Adipose tissue (tissue), 3 donors: ENCODE data around the gene PBX1. TPM values are rescaled to one million over a fixed set of nuclear protein-coding genes. Genes with fewer than 3 reads are reported as not detected.
"Not testable (repeated sequence)": the region's sequence is repeated elsewhere in the genome, so short reads cannot be mapped to it uniquely, and the experiment has no call there.

Experiments
- H3K27ac ChIP-seq: one replicate; pipeline ENCODE4 v1.5.1; 2013; ENCODE audit warnings: low read depth, low read length
- WGBS, 3 donors: extraction: QIAGEN DNeasy Blood & Tissue Kit; methylation state at CpG; one replicate each; pipeline ENCODE4 v1.1.7; 2013; 5-methylcytosine and 5-hydroxymethylcytosine counted together
- polyA plus RNA-seq, 3 donors: library from polyadenylated mRNA; stranded (reverse); fragments of 200-250 nt; gene quantifications; one replicate each; pipeline ENCODE4 v1.2.3, GENCODE V29; 2013
- donor health status: healthy with polysubstance abuse.
- donor health status: Bipolar disorder and iron deficiency.
- donor health status: healthy.

PBX1 gene
- polyA plus RNA-seq: 10 to 100 TPM; 23.8 to 45.7 (median 24.1) TPM

- H3K27ac ChIP-seq: no peak within 1 kb of the TSS
- 1% methylated on average over 23 to 28 of the region's 28 CpGs for WGBS, 3 donors
These were observed at the start of gene PBX1 for GRCh38 chr1:164558461-164559341. TSS of gene PBX1 (plus strand) at chr1:164559184.

DNA sequence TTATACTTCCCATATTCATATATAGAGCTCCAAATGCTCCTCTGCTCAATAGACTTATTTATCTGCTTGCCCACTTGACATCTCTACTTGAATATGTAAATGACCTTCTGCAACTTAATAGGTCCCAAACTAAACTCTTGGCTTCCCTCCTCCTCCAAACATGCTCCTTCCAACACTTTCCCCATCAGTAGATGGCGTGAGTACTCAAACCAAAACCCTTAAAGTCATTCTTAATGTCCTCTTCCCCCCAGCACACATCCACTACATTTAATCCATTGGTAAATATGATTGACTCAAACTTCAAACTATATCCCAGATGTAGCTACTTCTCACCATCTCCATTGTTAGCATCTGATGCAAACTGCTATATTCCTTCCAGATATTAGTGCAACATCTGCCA lies 48.5 kb upstream of the PBX1 start:
- 78 to 88% (median 78%) methylated on average over 1 of the region's 1 CpG for WGBS, 3 donors
- H3K27ac ChIP-seq: no peak overlapping the region

DNA sequence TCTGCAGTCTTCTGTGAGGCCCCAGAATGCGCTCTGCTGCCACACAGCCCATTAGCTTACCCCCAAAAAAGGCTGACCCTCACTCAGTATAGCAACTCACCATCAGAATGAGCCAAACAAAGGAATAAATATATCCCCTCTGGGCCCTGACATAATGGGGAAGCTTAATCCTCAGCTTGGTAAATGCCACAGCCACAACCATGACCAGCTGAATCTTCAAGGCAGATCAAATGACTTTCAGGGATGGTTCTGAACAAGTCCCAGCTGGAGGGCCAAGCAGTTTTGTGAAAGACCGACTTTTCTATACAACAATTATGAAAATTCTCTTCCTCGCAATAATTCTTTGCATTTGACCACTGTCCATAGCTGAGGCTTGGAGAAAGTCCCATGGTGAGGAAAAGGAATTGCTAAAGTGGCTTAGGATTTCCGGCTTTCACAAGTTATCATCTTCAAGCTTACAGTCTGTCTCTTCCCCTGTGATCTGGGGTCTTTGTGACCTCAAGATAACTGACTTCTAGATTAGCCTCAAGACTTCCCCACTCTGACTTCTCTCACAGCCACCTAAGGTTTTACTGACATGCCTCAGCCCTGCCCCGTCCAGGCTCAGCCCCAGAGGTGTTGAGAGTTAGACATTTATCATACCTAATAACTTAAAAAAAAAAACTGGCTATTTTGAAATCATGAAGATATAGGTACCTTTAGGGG lies 47.8 kb upstream of the PBX1 start:
- 78 to 91% (median 79%) methylated on average over 5 of the region's 5 CpGs for WGBS, 3 donors
- no peak overlapping the region for H3K27ac ChIP-seq

DNA sequence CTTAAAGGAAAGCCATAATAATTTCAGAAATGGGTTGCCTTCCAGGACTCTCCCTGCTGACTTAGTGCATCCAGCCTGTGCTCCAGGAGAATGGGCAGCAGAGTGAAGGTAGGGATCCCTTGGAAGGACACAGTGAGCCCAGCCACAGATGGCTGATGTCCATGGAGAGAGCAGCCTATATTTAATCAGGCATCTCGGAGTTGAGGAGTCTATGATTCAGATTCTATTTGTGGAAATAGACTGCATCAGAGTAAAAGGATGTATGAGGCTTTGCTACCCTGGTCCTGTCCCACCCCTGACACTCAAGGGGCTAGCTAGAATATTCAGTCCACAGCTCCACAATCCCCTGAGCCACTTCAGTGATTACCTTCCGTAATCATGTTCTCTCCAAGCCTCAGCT lies 43.8 kb upstream of the PBX1 start:
- 69 to 86% (median 81%) methylated on average over 2 of the region's 2 CpGs for WGBS, 3 donors

DNA sequence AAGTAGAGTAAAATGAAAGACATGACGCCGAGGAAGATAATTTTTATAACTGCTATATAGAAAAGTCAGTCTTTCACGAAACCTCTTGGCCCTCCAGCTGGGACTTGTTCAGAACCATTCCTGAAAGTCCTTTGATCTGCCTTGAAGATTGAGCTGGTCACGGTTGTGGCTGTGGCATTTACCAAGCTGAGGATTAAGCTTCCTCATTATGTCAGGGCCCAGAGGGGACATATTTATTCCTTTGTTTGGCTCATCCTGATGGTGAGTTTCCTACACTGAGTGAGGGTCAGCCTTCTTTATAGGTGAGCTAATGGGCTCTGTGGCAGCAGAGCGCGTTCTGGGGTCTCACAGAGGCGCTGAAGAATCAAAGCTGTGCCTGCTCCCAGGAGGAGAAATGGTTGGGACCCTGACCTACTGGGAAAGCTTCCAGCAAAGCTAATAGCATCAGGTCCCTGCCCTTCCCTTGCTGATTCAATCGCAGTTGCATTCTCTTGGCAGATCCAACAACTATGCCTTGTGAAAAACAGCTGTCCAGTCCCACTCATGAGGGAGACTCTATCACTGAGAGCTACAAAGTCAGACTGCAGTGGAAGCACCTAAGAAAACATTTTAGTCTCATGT lies 43.2 kb upstream of the PBX1 start:
- WGBS, 3 donors: 69 to 74% (median 74%) methylated on average over 8 of the region's 8 CpGs
- H3K27ac ChIP-seq: no peak overlapping the region

More for the DNA sequence above, 43.8 kb upstream of the PBX1 start:
- no peak overlapping the region for H3K27ac ChIP-seq

DNA sequence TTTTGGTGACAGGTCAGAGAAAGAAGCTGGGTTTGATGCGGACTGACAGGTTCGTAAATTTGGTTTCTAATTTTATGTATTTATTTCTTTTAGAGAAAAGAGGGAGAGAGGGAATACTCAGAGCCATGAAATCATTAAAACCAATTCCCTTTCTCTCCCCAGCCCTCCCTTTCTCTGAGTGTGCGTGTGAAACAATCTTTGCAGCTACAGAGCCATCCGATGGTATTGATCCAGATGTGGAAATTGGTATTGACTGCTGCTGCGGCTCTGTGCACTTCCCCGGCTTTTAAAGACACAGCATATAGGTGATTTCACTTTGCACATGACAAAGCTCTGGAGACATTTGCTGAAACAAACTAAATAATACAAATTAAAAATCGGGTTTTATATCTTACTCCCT lies 42.4 kb upstream of the PBX1 start:
- 55 to 83% (median 82%) methylated on average over 7 of the region's 7 CpGs for WGBS, 3 donors
- H3K27ac ChIP-seq: no peak overlapping the region

DNA sequence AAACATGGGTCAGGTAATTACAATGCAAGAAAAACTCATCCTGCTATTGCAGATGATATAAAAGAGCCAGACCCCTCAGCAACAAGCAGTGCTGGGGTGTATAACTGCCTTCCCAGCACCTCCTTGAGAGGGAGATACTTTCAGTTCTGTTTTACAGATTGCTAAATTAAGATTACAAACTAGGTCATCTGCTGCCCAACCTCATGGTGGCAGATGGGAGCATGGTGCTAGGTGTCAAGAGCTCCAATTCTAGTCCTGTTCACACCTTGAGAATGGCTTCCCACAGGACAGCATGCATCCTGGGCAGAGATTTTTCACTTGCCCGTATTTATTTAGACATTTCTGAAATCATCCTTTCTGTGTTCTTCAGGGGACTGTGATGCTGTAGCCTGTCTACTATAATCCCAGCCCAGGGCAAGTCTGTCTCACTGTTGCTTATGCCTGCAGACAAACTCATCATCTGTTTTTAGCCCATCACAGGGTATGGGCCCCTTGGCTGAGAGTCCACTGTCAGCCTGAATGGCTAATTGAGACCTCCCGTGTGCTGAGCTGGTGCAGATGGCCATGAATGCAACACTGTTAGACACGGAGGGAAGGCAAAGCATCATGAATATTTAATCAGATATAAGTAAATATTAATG lies 40.2 kb upstream of the PBX1 start:
- no peak overlapping the region for H3K27ac ChIP-seq
- 88 to 94% (median 88%) methylated on average over 3 of the region's 3 CpGs for WGBS, 3 donors

DNA sequence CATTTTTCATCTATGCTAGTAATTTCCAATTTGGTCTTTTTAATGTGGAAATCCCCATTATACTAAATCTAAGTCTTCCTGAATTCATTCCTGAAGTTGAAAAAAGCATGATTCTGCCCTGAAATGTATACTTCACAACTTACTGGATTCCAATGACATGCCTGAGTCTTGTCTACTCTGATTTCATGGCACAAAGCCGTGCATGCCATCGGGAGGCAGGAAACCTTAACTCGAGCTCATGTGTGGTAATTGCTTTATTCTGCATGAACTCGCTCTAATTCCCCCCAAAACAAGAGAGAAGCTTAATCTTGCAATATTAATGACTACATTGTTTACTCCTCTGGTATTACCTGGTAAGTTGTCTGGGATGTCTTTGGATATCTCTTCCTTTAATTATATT lies 39.6 kb upstream of the PBX1 start:
- 78 to 89% (median 88%) methylated on average over 4 of the region's 4 CpGs for WGBS, 3 donors
- H3K27ac ChIP-seq: no peak overlapping the region

GRCh38 chr1:164524810-164525209 lies 34.2 kb upstream of the PBX1 start:
- H3K27ac ChIP-seq: no peak overlapping the region

DNA sequence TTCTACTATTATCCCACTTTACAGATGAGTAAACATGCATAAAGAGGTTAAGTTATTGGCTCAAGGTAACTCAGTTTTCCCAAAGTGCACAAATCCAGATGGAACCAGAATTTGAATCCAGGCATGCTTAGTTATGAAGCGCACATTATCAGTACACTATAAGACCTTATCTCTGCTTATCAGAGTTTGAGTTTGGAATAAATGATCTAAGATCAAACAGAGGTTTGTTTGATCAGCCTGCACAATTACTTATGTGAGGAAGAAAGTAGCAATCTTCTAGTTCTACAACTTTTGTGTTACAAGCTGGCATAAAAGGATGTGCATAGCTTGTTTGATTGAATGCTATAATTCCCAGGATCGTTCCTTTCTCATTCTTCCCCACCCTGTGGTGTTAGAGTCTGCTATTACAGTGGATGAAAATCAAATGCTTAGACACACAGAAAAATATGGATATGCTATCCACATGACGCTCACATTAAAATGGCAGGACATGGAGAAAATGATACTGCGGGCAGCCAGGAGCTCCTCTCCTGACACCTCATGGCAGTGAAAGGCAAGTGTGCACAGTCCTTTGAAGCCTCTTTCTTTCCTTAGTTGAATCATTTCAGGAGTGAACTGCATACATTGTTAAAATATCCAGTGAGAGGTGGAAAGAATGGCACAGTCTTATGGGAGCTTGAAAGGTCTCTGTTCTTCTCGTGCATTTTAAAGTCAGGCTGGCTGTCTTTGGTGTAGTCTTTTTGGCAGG lies 23.9 kb upstream of the PBX1 start:
- H3K27ac ChIP-seq: no peak overlapping the region
- WGBS, 3 donors: 73 to 88% (median 88%) methylated on average over 5 of the region's 5 CpGs

More at GRCh38 chr1:164524810-164525209, 34.2 kb upstream of the PBX1 start:
- WGBS, 3 donors: 72 to 88% (median 81%) methylated on average over 2 of the region's 2 CpGs

GRCh38 chr1:164552463-164552988 lies 6.5 kb upstream of the PBX1 start:
- not testable (repeated sequence) for H3K27ac ChIP-seq
- 91 to 96% (median 91%) methylated on average over 8 of the region's 8 CpGs for WGBS, 3 donors

DNA sequence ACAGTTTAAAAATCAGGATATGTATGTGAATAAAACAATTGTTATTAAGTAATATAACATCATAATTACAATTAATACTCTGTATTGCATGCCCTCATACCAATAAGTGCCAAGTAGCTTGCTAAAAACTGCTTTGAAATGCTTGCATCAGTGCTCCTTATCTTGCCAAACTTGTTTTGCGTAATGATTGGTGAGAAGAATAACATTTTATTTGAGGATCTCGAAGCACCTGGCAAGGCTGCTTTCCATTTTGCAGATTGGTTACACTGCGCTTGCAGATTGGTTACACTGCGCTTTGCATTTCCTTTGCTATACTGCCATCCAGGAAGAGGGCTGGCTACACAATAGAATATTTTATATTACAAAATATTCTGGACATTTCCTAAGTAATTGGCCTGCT lies 1.7 kb upstream of the PBX1 start:
- 27 to 70% (median 61%) methylated on average over 4 of the region's 4 CpGs for WGBS, 3 donors
- H3K27ac ChIP-seq: no peak overlapping the region

- H3K27ac ChIP-seq: no peak overlapping the region
- 0 to 1% (median 1%) methylated on average over 20 of the region's 20 CpGs for WGBS, 3 donors
These were observed 513 bp downstream of the PBX1 start for GRCh38 chr1:164559342-164560051.

DNA sequence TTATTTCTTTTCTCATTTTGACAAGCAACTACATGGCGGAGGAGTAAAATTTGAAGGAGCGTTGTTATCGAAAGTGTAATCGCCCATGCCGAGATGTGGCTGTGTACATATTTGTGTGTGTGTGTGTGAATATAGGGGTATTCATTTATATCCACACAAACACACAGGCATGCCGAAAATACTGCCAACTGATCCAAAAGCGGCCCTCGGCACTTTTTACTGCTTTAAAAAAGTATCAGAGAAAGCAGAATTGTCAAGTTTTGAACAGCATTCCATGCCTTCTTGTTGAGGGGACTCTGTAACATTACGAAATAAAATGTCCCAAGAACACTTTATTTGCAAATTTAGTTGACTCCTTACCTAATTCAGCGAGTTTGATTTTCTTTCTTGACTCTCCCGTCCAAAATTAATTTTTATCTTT lies 1.1 kb downstream of the PBX1 start:
- WGBS, 3 donors: 1 to 2% (median 1%) methylated on average over 11 of the region's 11 CpGs
- H3K27ac ChIP-seq: no peak overlapping the region

GRCh38 chr1:164560556-164560955 lies 1.6 kb downstream of the PBX1 start:
- H3K27ac ChIP-seq: no peak overlapping the region
- 3 to 8% (median 4%) methylated on average over 2 of the region's 2 CpGs for WGBS, 3 donors

- no peak overlapping the region for H3K27ac ChIP-seq
- 3 to 8% (median 7%) methylated on average over 7 of the region's 7 CpGs for WGBS, 3 donors
These were observed 2.0 kb downstream of the PBX1 start for GRCh38 chr1:164561007-164561406.

GRCh38 chr1:164561472-164561871 lies 2.5 kb downstream of the PBX1 start:
- no peak overlapping the region for H3K27ac ChIP-seq
- 4 to 15% (median 12%) methylated on average over 1 of the region's 1 CpG for WGBS, 3 donors
